ENCODE results near the gene MPPE1.
A peak's percentile ranks its signal among the peaks of the same experiment; 100 is the strongest.

Gene MPPE1, protein sequence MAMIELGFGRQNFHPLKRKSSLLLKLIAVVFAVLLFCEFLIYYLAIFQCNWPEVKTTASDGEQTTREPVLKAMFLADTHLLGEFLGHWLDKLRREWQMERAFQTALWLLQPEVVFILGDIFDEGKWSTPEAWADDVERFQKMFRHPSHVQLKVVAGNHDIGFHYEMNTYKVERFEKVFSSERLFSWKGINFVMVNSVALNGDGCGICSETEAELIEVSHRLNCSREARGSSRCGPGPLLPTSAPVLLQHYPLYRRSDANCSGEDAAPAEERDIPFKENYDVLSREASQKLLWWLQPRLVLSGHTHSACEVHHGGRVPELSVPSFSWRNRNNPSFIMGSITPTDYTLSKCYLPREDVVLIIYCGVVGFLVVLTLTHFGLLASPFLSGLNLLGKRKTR

GRCh38 chr18:11908182-11909060, at the start of gene MPPE1:
Gene MPPE1, minus strand, starts transcription at chr18:11908317. Its CDS starts 11,053 bp downstream, at chr18:11897264.
- peak; percentile 95 for DNase-seq (ENCODE audit: low spot score)
- no peak for TF ChIP-seq CTCF (IDR thresholded peaks at IDR 0.05; ENCODE audit: borderline replicate concordance, control extremely low read depth, extremely low read depth, insufficient read depth, missing control alignments)
- in situ Hi-C loops (cut with MboI; ENCODE audit: low sequenced_read_pairs, unreplicated experiment): no loop called here

DNA sequence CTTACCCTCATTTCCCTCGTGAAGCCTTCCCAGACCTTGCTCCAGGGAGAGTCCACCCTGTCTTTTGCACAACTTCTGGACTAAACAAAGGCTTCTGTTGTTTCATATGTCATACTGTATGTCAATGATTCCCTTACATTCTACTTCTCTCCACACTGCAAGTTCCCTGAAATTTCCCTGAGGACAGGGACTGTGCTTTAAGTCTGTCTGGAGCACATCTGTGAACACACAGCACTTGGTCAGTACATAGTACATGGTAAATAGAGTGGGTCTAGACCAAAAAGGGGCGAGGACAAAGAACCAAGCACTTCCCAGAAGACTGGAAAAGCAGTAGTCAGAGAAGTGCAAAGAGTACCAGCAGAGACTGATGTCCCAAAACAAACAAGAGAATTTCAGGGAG, 49.5 kb upstream of the MPPE1 start:
- in situ Hi-C loops (cut with MboI; ENCODE audit: low sequenced_read_pairs, unreplicated experiment): no loop called here

DNA sequence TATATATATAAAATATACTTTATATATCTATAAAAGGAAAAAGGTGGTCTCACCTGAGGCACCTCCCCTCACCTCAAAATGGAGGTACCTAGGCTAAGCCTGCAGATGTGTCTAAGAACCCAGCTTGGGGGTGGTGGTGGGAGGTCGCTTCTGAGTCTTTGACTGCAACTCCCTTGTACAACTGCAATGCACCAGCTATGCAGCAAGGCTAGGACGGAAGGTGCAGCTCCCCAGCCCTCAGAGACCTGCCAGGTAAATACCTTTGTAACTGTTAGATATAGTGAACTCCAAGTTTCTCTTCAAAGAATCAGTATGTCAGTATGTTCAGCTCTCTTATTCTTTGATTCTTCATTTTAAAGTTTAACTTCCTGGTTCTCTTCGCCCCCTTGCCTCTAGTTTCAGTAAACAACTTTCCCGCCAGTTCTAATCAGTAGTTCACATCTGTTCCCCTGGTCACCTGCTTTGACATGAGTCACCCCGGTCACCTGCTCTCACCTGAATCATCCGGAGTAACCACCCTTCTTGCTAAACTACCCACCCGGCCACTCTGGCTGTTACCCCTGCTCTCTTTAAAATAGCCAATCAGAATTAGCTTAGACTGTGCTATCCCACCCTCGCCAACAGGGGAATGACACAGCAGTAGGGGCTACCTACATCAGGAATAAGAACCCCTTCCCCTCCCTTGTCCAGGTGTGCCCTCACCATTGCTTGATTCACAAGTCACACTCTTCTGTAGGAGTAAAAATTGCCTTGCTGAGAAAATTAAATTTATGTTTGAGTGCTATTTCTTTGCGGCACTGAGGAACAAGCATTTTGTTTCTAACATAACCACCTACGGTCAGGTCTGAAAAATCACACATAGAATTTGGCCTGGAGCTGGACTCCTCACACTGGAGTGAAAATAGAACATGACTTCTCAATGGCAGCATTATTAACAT, 48.5 kb upstream of the MPPE1 start:
- DNase-seq (ENCODE audit: low spot score): no peak
- TF ChIP-seq CTCF (IDR thresholded peaks at IDR 0.05; ENCODE audit: borderline replicate concordance, control extremely low read depth, extremely low read depth, insufficient read depth, missing control alignments): no peak
- in situ Hi-C loops (cut with MboI; ENCODE audit: low sequenced_read_pairs, unreplicated experiment): no loop called here

More for the DNA sequence above, 49.5 kb upstream of the MPPE1 start:
- DNase-seq (ENCODE audit: low spot score): no peak
- TF ChIP-seq CTCF (IDR thresholded peaks at IDR 0.05; ENCODE audit: borderline replicate concordance, control extremely low read depth, extremely low read depth, insufficient read depth, missing control alignments): no peak

DNA sequence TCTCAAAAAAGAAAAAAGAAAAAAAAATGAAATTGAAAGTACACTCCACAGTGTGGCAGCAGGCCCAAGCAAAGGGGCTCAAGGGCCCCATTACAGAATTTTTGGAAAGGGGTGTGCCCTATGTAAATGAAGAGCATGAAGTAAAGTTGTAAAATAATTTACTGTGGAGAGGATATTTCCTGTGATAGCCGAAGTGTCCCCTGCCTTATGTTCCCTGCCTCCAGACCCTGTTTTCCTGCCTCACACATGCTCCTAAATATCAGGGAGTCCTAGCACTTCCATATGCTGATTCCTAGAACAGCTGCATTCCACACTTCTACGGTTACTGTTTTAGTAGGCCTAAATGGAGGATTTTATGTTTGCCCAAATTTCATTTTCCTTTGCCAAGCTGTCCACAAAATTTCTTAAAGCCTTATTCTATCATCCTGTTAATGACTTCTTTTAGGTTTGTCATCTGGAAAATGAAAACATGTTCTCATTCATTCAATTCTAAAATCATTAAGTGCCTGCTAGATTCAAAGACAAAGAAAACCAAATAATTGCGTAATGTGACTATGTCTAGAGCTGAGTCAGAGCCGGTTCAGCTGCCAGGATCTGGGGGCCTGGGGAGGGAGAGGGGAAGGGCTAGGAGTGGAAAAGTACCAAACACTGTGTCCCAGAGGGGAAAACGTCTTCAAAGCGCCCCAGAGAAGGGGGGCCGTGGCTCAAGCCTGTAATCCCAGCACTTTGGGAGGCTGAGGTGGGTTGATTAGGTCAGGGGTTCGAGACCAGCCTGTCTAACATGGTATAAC, 47.3 kb upstream of the MPPE1 start:
- in situ Hi-C loops (cut with MboI; ENCODE audit: low sequenced_read_pairs, unreplicated experiment): no loop called here
- no peak for TF ChIP-seq CTCF (IDR thresholded peaks at IDR 0.05; ENCODE audit: borderline replicate concordance, control extremely low read depth, extremely low read depth, insufficient read depth, missing control alignments)
- no peak for DNase-seq (ENCODE audit: low spot score)

DNA sequence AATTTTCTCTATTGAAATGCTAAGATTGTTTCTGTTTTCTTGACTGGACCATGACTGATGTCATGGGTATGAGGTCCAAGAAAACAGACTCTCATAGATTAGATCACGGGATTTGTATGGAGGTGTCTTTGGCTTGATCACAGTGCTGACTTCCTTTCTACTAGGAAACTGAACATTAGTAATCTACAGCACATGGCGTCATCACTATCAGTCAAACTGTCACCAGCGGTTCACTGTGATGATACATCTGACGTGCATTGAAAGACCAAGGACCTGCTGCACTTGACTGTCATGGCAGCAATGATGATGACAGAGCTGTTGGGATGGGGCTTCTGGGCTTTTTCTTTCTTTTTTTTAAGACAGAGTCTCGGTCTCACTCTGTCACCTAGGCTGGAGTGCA, 45.0 kb upstream of the MPPE1 start:
- in situ Hi-C loops (cut with MboI; ENCODE audit: low sequenced_read_pairs, unreplicated experiment): no loop called here
- no peak for DNase-seq (ENCODE audit: low spot score)
- TF ChIP-seq CTCF (IDR thresholded peaks at IDR 0.05; ENCODE audit: borderline replicate concordance, control extremely low read depth, extremely low read depth, insufficient read depth, missing control alignments): no peak

All from GM13976 (cell line).